IPS DF 6.9 (cell line): ENCODE measurements around the gene OSBPL3.
"Not testable (repeated sequence)": the region's sequence is repeated elsewhere in the genome, so short reads cannot be mapped to it uniquely, and the experiment has no call there.

ENCODE experiments used
- DNase-seq: peaks from one replicate; pipeline ENCODE4 v3.0.0-alpha.2; 2013; ENCODE audit warnings: low read depth, low spot score
- H3K27ac ChIP-seq: one replicate; pipeline ENCODE4 v1.5.1; 2013; ENCODE audit warnings: low read length, control low read depth
- H3K27me3 ChIP-seq: 2 replicates; pipeline ENCODE4 v1.6.1; 2013; ENCODE audit warnings: mild to moderate bottlenecking, low read length; ENCODE audit not compliant: control insufficient read depth, insufficient read depth
- H3K36me3 ChIP-seq: 2 replicates; pipeline ENCODE4 v1.6.1; 2013; ENCODE audit warnings: low read length; ENCODE audit not compliant: control insufficient read depth, insufficient read depth
- H3K4me1 ChIP-seq: 2 replicates; pipeline ENCODE4 v1.6.1; 2013; ENCODE audit warnings: low read length; ENCODE audit not compliant: control insufficient read depth, insufficient read depth
- H3K4me3 ChIP-seq: 2 replicates; pipeline ENCODE4 v1.5.1; 2013; ENCODE audit warnings: mild to moderate bottlenecking, low read length
- H3K9me3 ChIP-seq: 2 replicates; pipeline ENCODE4 v1.6.1; 2013; ENCODE audit warnings: low read length, inconsistent platforms; ENCODE audit not compliant: control insufficient read depth, insufficient read depth
- WGBS: extraction: QIAGEN DNeasy Blood & Tissue Kit; methylation state at CpG from one replicate; pipeline ENCODE4 v1.1.7; 2013; ENCODE audit warnings: mixed read lengths, missing lambda C conversion rate; ENCODE audit not compliant: insufficient read length, insufficient coverage; 5-methylcytosine and 5-hydroxymethylcytosine counted together

The OSBPL3 gene

GRCh38 chr7:24979863-24980533 is at the start of gene OSBPL3:
Gene OSBPL3, minus strand, starts transcription at chr7:24980178. Its CDS starts 87,706 bp downstream, at chr7:24892472.
- Histone ChIP-seq H3K27me3 (peaks cover 12% of the 10 kb centered on the region), H3K4me1 (peaks cover 3% of the 10 kb centered on the region; the same call in 1 of the 2 replicates), H3K4me3 (peak within 1 kb of the TSS; percentile 58; the same call in 1 of the 2 replicates), H3K27ac (no peak within 1 kb of the TSS), H3K9me3 (no peaks in the 10 kb centered on the region), H3K36me3 (no peaks in the 10 kb centered on the region)
- peak; percentile 82 for DNase-seq
- no CpG with 5 or more reads among the region's 73 CpGs for WGBS

- H3K36me3 ChIP-seq = no peaks in the 10 kb centered on the region
- no peak overlapping the region for H3K4me3 ChIP-seq
- no peaks in the 10 kb centered on the region for H3K27me3 ChIP-seq
- peaks cover 2% of the 10 kb centered on the region; the same call in 1 of the 2 replicates for H3K4me1 ChIP-seq
- WGBS = no CpG with 5 or more reads among the region's 1 CpG
- no peak for DNase-seq
- H3K27ac ChIP-seq = no peak overlapping the region
- no peaks in the 10 kb centered on the region for H3K9me3 ChIP-seq
Observed at GRCh38 chr7:25029075-25029474, 49.1 kb upstream of the OSBPL3 start.

GRCh38 chr7:25028370-25029021 is 48.5 kb upstream of the OSBPL3 start:
- no peak for DNase-seq

GRCh38 chr7:25026156-25026555 is 46.2 kb upstream of the OSBPL3 start:
- Histone ChIP-seq H3K4me1 (peaks cover 2% of the 10 kb centered on the region; the same call in 1 of the 2 replicates), H3K9me3 (no peaks in the 10 kb centered on the region), H3K27ac (no peak overlapping the region), H3K36me3 (no peaks in the 10 kb centered on the region), H3K4me3 (no peak overlapping the region), H3K27me3 (no peaks in the 10 kb centered on the region)
- no CpG with 5 or more reads among the region's 3 CpGs for WGBS
- peak; percentile 22 for DNase-seq

More at GRCh38 chr7:25028370-25029021, 48.5 kb upstream of the OSBPL3 start:
- H3K36me3 ChIP-seq = no peaks in the 10 kb centered on the region
- H3K9me3 ChIP-seq = no peaks in the 10 kb centered on the region
- no peaks in the 10 kb centered on the region for H3K27me3 ChIP-seq
- H3K27ac ChIP-seq = no peak overlapping the region
- WGBS = no CpG with 5 or more reads among the region's 8 CpGs
- no peak overlapping the region for H3K4me3 ChIP-seq
- peaks cover 2% of the 10 kb centered on the region; the same call in 1 of the 2 replicates for H3K4me1 ChIP-seq

- H3K4me3 ChIP-seq = no peak overlapping the region
- H3K4me1 ChIP-seq = peaks cover 2% of the 10 kb centered on the region; the same call in 1 of the 2 replicates
- H3K27ac ChIP-seq = no peak overlapping the region
- DNase-seq = no peak
- H3K27me3 ChIP-seq = no peaks in the 10 kb centered on the region
- H3K36me3 ChIP-seq = no peaks in the 10 kb centered on the region
- no peaks in the 10 kb centered on the region for H3K9me3 ChIP-seq
Observed at GRCh38 chr7:25025218-25025671, 45.3 kb upstream of the OSBPL3 start.

GRCh38 chr7:25024066-25024465 is 44.1 kb upstream of the OSBPL3 start:
- Histone ChIP-seq H3K27me3 (no peaks in the 10 kb centered on the region), H3K4me3 (no peak overlapping the region), H3K36me3 (no peaks in the 10 kb centered on the region), H3K27ac (no peak overlapping the region), H3K4me1 (peaks cover 1% of the 10 kb centered on the region; the same call in 1 of the 2 replicates), H3K9me3 (no peaks in the 10 kb centered on the region)
- DNase-seq = no peak
- WGBS = no CpG with 5 or more reads among the region's 2 CpGs

GRCh38 chr7:25017671-25018070 is 37.7 kb upstream of the OSBPL3 start:
- H3K27me3 ChIP-seq, H3K36me3 ChIP-seq, H3K4me1 ChIP-seq, H3K27ac ChIP-seq, H3K9me3 ChIP-seq, H3K4me3 ChIP-seq, DNase-seq: not testable (repeated sequence)
- WGBS = no CpG with 5 or more reads among the region's 30 CpGs

- 100% methylated on average over 1 of the region's 2 CpGs for WGBS
- Histone ChIP-seq H3K9me3 (no peaks in the 10 kb centered on the region), H3K27me3 (no peaks in the 10 kb centered on the region), H3K4me3 (no peak overlapping the region), H3K4me1 (no peaks in the 10 kb centered on the region), H3K27ac (no peak overlapping the region), H3K36me3 (no peaks in the 10 kb centered on the region)
- DNase-seq = no peak
Observed at GRCh38 chr7:25014756-25015155, 34.8 kb upstream of the OSBPL3 start.

GRCh38 chr7:25012710-25013109 is 32.7 kb upstream of the OSBPL3 start:
- H3K4me1 ChIP-seq, H3K27me3 ChIP-seq, H3K4me3 ChIP-seq, H3K36me3 ChIP-seq, H3K9me3 ChIP-seq, DNase-seq, H3K27ac ChIP-seq: not testable (repeated sequence)
- no CpG with 5 or more reads among the region's 3 CpGs for WGBS

GRCh38 chr7:25012254-25012653 is 32.3 kb upstream of the OSBPL3 start:
- DNase-seq = no peak
- Histone ChIP-seq H3K4me1 (no peaks in the 10 kb centered on the region), H3K27me3 (no peaks in the 10 kb centered on the region), H3K27ac (no peak overlapping the region), H3K36me3 (no peaks in the 10 kb centered on the region), H3K9me3 (no peaks in the 10 kb centered on the region), H3K4me3 (no peak overlapping the region)
